Choroid plexus epithelial cell (primary cell): ENCODE results near the gene PLA2G12B.
"Not testable (repeated sequence)": the region's sequence is repeated elsewhere in the genome, so short reads cannot be mapped to it uniquely, and the experiment has no call there.

Experiments used
- DNase-seq: peaks from one replicate; pipeline ENCODE4 v3.0.0-alpha.2; 2010; ENCODE audit warnings: low read depth
- H3K4me3 ChIP-seq: 2 replicates; pipeline ENCODE4 v1.5.1; 2011; ENCODE audit warnings: low read depth, mild to moderate bottlenecking, control low read depth, low read length, moderate library complexity
- CTCF ChIP-seq: conservative IDR thresholded peaks from 2 replicates; pipeline ENCODE4 v1.5.1; 2011; ENCODE audit warnings: low read depth, mild to moderate bottlenecking, control low read depth, inconsistent platforms, low read length, moderate library complexity

The PLA2G12B gene

GRCh38 chr10:72932259-72933015 lies 22.2 kb downstream of the PLA2G12B start:
- H3K4me3 ChIP-seq, result no peak overlapping the region
- DNase-seq, result no peak
- no peak for TF ChIP-seq CTCF

- DNase-seq, result no peak
- H3K4me3 ChIP-seq, result no peak overlapping the region
- no peak for TF ChIP-seq CTCF
Measured at GRCh38 chr10:72930276-72930675, 24.3 kb downstream of the PLA2G12B start.

- no peak for DNase-seq
- TF ChIP-seq CTCF, result no peak
- H3K4me3 ChIP-seq, result no peak overlapping the region
Measured at GRCh38 chr10:72928798-72929197, 25.8 kb downstream of the PLA2G12B start.

- no peak overlapping the region for H3K4me3 ChIP-seq
- no peak for DNase-seq
- no peak for TF ChIP-seq CTCF
Measured at GRCh38 chr10:72927485-72927884, 27.1 kb downstream of the PLA2G12B start.

- no peak overlapping the region for H3K4me3 ChIP-seq
- no peak for DNase-seq
- TF ChIP-seq CTCF, result no peak
Measured at GRCh38 chr10:72925951-72926465, 28.6 kb downstream of the PLA2G12B start.

- H3K4me3 ChIP-seq, result no peak overlapping the region
- no peak for TF ChIP-seq CTCF
- DNase-seq, result no peak
Measured at GRCh38 chr10:72924351-72924750, 30.3 kb downstream of the PLA2G12B start.

- peak; percentile 18 for DNase-seq
Measured at GRCh38 chr10:72921147-72921683, 33.4 kb downstream of the PLA2G12B start.

More at GRCh38 chr10:72921147-72921683, 33.4 kb downstream of the PLA2G12B start:
- H3K4me3 ChIP-seq, result not testable (repeated sequence)
